KMS-11 (cell line): ENCODE data around the gene CPT2.

ENCODE experiments used
- H2AFZ ChIP-seq: fragments of 200-600 bp; sonication (generic); 2 replicates; pipeline ENCODE4 v1.6.1; 2016; ENCODE audit warnings: antibody characterized with exemption, mixed run types, low read depth
- H3K27ac ChIP-seq: fragments of 200-600 bp; sonication (generic); 2 replicates; pipeline ENCODE4 v1.6.1; 2016; ENCODE audit warnings: mild to moderate bottlenecking, mixed run types
- H3K27me3 ChIP-seq: fragments of 200-600 bp; sonication (generic); 2 replicates; pipeline ENCODE4 v1.6.1; 2017; ENCODE audit warnings: mild to moderate bottlenecking, low read depth, mixed run types, moderate library complexity; ENCODE audit not compliant: insufficient read depth
- H3K36me3 ChIP-seq: fragments of 200-600 bp; sonication (generic); 2 replicates; pipeline ENCODE4 v1.6.1; 2017; ENCODE audit warnings: mild to moderate bottlenecking, mixed run types; ENCODE audit not compliant: insufficient read depth
- H3K4me1 ChIP-seq: fragments of 200-600 bp; sonication (generic); 2 replicates; pipeline ENCODE4 v1.6.1; 2016; ENCODE audit warnings: mild to moderate bottlenecking, low read depth, mixed run types; ENCODE audit not compliant: poor library complexity, severe bottlenecking
- H3K4me2 ChIP-seq: fragments of 200-600 bp; sonication (generic); 2 replicates; pipeline ENCODE4 v1.7.0; 2016; ENCODE audit warnings: mild to moderate bottlenecking, mixed run types
- H3K4me3 ChIP-seq: fragments of 200-600 bp; sonication (generic); IDR thresholded peaks from 2 replicates; pipeline ENCODE4 v1.6.1; 2017; ENCODE audit warnings: low read depth, low read length, mixed read lengths; ENCODE audit not compliant: insufficient read depth
- H3K79me2 ChIP-seq: fragments of 200-600 bp; sonication (generic); 2 replicates; pipeline ENCODE4 v1.6.1; 2016; ENCODE audit warnings: low read depth, mixed run types; ENCODE audit not compliant: insufficient read depth
- H3K9ac ChIP-seq: fragments of 200-600 bp; sonication (generic); 2 replicates; pipeline ENCODE4 v1.6.1; 2016; ENCODE audit warnings: mild to moderate bottlenecking, mixed run types
- H4K20me1 ChIP-seq: fragments of 200-600 bp; sonication (generic); 2 replicates; pipeline ENCODE4 v1.6.1; 2016; ENCODE audit warnings: mild to moderate bottlenecking, mixed run types; ENCODE audit not compliant: insufficient read depth
- CTCF ChIP-seq: fragments of 200-600 bp; sonication (generic); conservative IDR thresholded peaks from 2 replicates; pipeline ENCODE4 v1.6.1; 2017; ENCODE audit warnings: low read depth, mild to moderate bottlenecking, antibody characterized with exemption, low read length, moderate library complexity, mixed read lengths

CPT2 gene

GRCh38 chr1:53186533-53186932 lies 10.1 kb upstream of the CPT2 start:
- no peaks in the 10 kb centered on the region for H4K20me1 ChIP-seq
- H3K79me2 ChIP-seq = no peaks in the 10 kb centered on the region
- H3K27ac ChIP-seq = no peak overlapping the region
- H3K36me3 ChIP-seq = no peaks in the 10 kb centered on the region
- no peak for TF ChIP-seq CTCF
- H3K4me1 ChIP-seq = no peaks in the 10 kb centered on the region
- H2AFZ ChIP-seq = no peak overlapping the region
- H3K9ac ChIP-seq = no peak overlapping the region
- no peaks in the 10 kb centered on the region for H3K27me3 ChIP-seq
- no peak overlapping the region for H3K4me3 ChIP-seq
- no peak overlapping the region for H3K4me2 ChIP-seq

GRCh38 chr1:53187401-53187800 lies 9.2 kb upstream of the CPT2 start:
- no peaks in the 10 kb centered on the region for H3K4me1 ChIP-seq

GRCh38 chr1:53188099-53188498 lies 8.5 kb upstream of the CPT2 start:
- no peak overlapping the region for H2AFZ ChIP-seq
- H3K36me3 ChIP-seq = no peaks in the 10 kb centered on the region
- no peaks in the 10 kb centered on the region for H3K4me1 ChIP-seq
- no peak overlapping the region for H3K9ac ChIP-seq
- no peak overlapping the region for H3K4me2 ChIP-seq
- TF ChIP-seq CTCF = no peak
- H3K27ac ChIP-seq = no peak overlapping the region
- H3K4me3 ChIP-seq = no peak overlapping the region
- H4K20me1 ChIP-seq = no peaks in the 10 kb centered on the region
- H3K27me3 ChIP-seq = no peaks in the 10 kb centered on the region
- H3K79me2 ChIP-seq = no peaks in the 10 kb centered on the region

More at GRCh38 chr1:53187401-53187800, 9.2 kb upstream of the CPT2 start:
- no peak overlapping the region for H3K4me3 ChIP-seq
- H3K9ac ChIP-seq = no peak overlapping the region
- H4K20me1 ChIP-seq = no peaks in the 10 kb centered on the region
- no peak overlapping the region for H2AFZ ChIP-seq
- no peak overlapping the region for H3K27ac ChIP-seq
- H3K27me3 ChIP-seq = no peaks in the 10 kb centered on the region
- no peak overlapping the region for H3K4me2 ChIP-seq
- TF ChIP-seq CTCF = no peak
- H3K36me3 ChIP-seq = no peaks in the 10 kb centered on the region
- no peaks in the 10 kb centered on the region for H3K79me2 ChIP-seq

- TF ChIP-seq CTCF = no peak
- Histone ChIP-seq H3K4me2 (no peak overlapping the region), H3K27ac (no peak overlapping the region), H3K27me3 (no peaks in the 10 kb centered on the region), H3K9ac (no peak overlapping the region), H3K4me1 (no peaks in the 10 kb centered on the region), H3K4me3 (no peak overlapping the region), H4K20me1 (no peaks in the 10 kb centered on the region), H3K79me2 (no peaks in the 10 kb centered on the region), H3K36me3 (no peaks in the 10 kb centered on the region), H2AFZ (no peak overlapping the region)
Measured at GRCh38 chr1:53189061-53189460, 7.6 kb upstream of the CPT2 start.
